Tibial artery (tissue), 4 donors: ENCODE measurements around the gene SMIM14.
"Not testable (repeated sequence)": the region's sequence is repeated elsewhere in the genome, so short reads cannot be mapped to it uniquely, and the experiment has no call there.

ENCODE experiments used
- DNase-seq, 2 donors: peaks; one replicate each; pipeline ENCODE4 v3.0.0-alpha.2; 2019
- H3K27ac ChIP-seq, 2 donors: fragments of 200-600 bp; sonication (generic) in 1 of 2; 1 replicate in 1 of 2; 2 replicates in 1 of 2; pipeline ENCODE4 v1.5.1; 2018 to 2019; ENCODE audit warnings: mild to moderate bottlenecking in 1 of 2
- H3K27me3 ChIP-seq, 2 donors: fragments of 200-600 bp; sonication (generic) in 1 of 2; one replicate each; pipeline versions ENCODE4 v1.5.1 to v1.6.0; 2016 to 2019
- H3K36me3 ChIP-seq, 3 donors: fragments of 200-600 bp; sonication (generic) in 2 of 3; one replicate each; pipeline ENCODE4 v1.5.1; 2016 to 2019; ENCODE audit warnings: mild to moderate bottlenecking in 2 of 3
- H3K4me1 ChIP-seq, 4 donors: fragments of 200-600 bp; sonication (generic) in 2 of 4; 1 replicate in 3 of 4; 2 replicates in 1 of 4; pipeline ENCODE4 v1.5.1; 2016 to 2019
- H3K4me3 ChIP-seq, 2 donors: fragments of 200-600 bp; sonication (generic) in 1 of 2; 1 replicate in 1 of 2; 2 replicates in 1 of 2; pipeline ENCODE4 v1.5.1; 2018 to 2019; ENCODE audit warnings: mild to moderate bottlenecking in 2 of 2
- H3K9me3 ChIP-seq, 3 donors: fragments of 200-600 bp; sonication (generic) in 1 of 3; one replicate each; pipeline ENCODE4 v1.5.1; 2016 to 2019
- CTCF ChIP-seq, 2 experiments: fragments of 200-600 bp in 1 of 2; fragments of 450-650 bp in 1 of 2; IDR thresholded peaks; one replicate each; pipeline ENCODE4 v1.5.1; 2017 to 2019; ENCODE audit warnings: antibody characterized with exemption in 2 of 2, mild to moderate bottlenecking in 1 of 2, moderate library complexity in 1 of 2
- intact Hi-C: fragments of 100-400 bp; cut with DNase I; formaldehyde crosslinking; loops from one replicate; pipeline ENCODE4 v1.15.0; 2023; ENCODE audit warnings: low total_unique reads

Gene SMIM14

GRCh38 chr4:39617534-39617933 lies 21.1 kb downstream of the SMIM14 start:
- no peak overlapping the region for H3K4me3 ChIP-seq
- no peaks in the 10 kb centered on the region for H3K36me3 ChIP-seq
- intact Hi-C loops, result no loop called here
- no peaks in the 10 kb centered on the region for H3K9me3 ChIP-seq
- peaks cover 0 to 90% (median 43%) of the 10 kb centered on the region in 4 donors for H3K4me1 ChIP-seq
- TF ChIP-seq CTCF (IDR thresholded peaks at IDR 0.05), result no peak
- H3K27ac ChIP-seq, result peak overlapping the region in 1 of 2 donors; percentile 71
- DNase-seq, result no peak
- H3K27me3 ChIP-seq, result no peaks in the 10 kb centered on the region

- Histone ChIP-seq H3K4me3 (peak overlapping the region in 1 of 2 donors; percentile 2), H3K36me3 (no peaks in the 10 kb centered on the region), H3K27me3 (no peaks in the 10 kb centered on the region), H3K4me1 (peaks cover 0 to 90% (median 45%) of the 10 kb centered on the region in 4 donors), H3K9me3 (no peaks in the 10 kb centered on the region), H3K27ac (peak overlapping the region; percentile 69 to 71)
- TF ChIP-seq CTCF (IDR thresholded peaks at IDR 0.05), result no peak
- DNase-seq, result no peak
- intact Hi-C loops, result no loop called here
These were observed 22.0 kb downstream of the SMIM14 start for GRCh38 chr4:39616651-39617050.

GRCh38 chr4:39616112-39616511 lies 22.6 kb downstream of the SMIM14 start:
- Histone ChIP-seq H3K27ac (peak overlapping the region; percentile 69 to 71), H3K4me1 (peaks cover 0 to 89% (median 41%) of the 10 kb centered on the region in 4 donors), H3K4me3 (peak overlapping the region in 1 of 2 donors; percentile 2)
- H3K36me3 ChIP-seq, intact Hi-C loops, H3K27me3 ChIP-seq, DNase-seq, H3K9me3 ChIP-seq: not testable (repeated sequence)

GRCh38 chr4:39614487-39615162 lies 24.0 kb downstream of the SMIM14 start:
- Histone ChIP-seq H3K4me1 (peaks cover 0 to 75% (median 34%) of the 10 kb centered on the region in 4 donors), H3K4me3 (no peak overlapping the region), H3K36me3 (peaks cover 0 to 9% (median 0%) of the 10 kb centered on the region in 3 donors), H3K9me3 (no peaks in the 10 kb centered on the region), H3K27me3 (no peaks in the 10 kb centered on the region), H3K27ac (peak overlapping the region in 1 of 2 donors; percentile 71)
- intact Hi-C loops, result no loop called here
- DNase-seq, result no peak
- TF ChIP-seq CTCF (IDR thresholded peaks at IDR 0.05), result no peak

DNA sequence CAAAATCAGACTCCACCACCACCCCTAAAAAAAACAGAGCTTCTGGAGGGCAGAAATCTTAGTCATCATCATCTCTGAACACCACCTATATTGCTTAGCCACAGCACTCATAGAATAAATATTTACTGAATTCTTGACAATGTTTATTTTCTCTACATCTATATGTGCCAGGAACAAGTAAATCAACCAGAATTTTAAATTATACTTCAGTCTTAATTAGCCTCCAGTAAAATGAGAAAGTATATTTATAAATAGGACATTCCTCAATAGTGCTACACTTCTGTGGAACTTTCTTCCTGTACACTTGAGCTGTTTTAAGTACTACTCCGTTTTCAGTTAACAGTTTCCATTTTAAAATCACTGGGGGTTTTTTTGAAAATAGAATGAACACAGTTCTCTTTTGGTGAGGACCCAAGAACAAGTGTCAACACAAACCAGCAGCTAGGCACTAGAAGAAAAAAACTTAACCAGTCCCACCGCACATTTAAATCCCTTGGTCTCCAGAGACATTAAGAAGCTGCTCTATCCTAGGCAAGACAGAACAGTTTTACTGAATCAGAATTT lies 25.5 kb downstream of the SMIM14 start:
- no peak for TF ChIP-seq CTCF (IDR thresholded peaks at IDR 0.05)
- intact Hi-C loops, result no loop called here
- no peaks in the 10 kb centered on the region for H3K27me3 ChIP-seq
- no peaks in the 10 kb centered on the region for H3K9me3 ChIP-seq
- H3K4me1 ChIP-seq, result peaks cover 0 to 68% (median 34%) of the 10 kb centered on the region in 4 donors
- peak overlapping the region; percentile 29 to 71 for H3K27ac ChIP-seq
- no peak for DNase-seq
- H3K36me3 ChIP-seq, result peaks cover 0 to 12% (median 9%) of the 10 kb centered on the region in 3 donors
- H3K4me3 ChIP-seq, result no peak overlapping the region

DNA sequence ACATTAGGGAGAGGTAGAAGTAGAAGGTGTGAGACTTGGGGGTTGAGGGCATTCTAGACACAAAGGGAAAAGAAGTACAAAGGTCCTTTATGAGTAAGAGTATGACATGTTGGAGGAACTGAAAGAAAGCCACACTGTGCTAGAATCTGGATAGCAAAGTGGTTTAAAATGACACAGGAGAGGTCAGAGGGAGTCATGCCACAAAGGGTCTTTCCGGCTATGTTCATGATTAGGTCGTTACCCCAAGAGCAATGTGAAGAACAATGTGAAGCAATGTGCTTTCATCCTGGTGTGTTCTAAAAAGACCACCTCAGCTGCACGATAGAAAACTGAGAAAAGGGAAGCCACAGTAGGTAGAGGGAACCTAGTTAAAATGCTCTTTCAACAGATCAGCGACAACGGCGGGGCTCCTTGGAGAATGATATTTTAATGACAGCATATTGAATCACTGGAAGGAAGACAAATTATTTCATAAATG lies 29.2 kb downstream of the SMIM14 start:
- Histone ChIP-seq H3K36me3 (peaks cover 3 to 28% (median 24%) of the 10 kb centered on the region in 3 donors), H3K27ac (no peak overlapping the region), H3K9me3 (no peaks in the 10 kb centered on the region), H3K27me3 (no peaks in the 10 kb centered on the region), H3K4me1 (peaks cover 0 to 32% (median 18%) of the 10 kb centered on the region in 4 donors), H3K4me3 (no peak overlapping the region)
- no peak for TF ChIP-seq CTCF (IDR thresholded peaks at IDR 0.05)
- intact Hi-C loops, result no loop called here
- no peak for DNase-seq
